ENCODE measurements around the gene ADAT2.

Gene ADAT2

GRCh38 chr6:143490244-143490643 is 39.7 kb upstream of the ADAT2 start:
- H3K9ac ChIP-seq = no peak overlapping the region
- TF ChIP-seq CTCF (conservative IDR thresholded peaks at IDR 0.05; ENCODE audit: low read depth, low read length) = no peak
- H3K4me3 ChIP-seq (IDR thresholded peaks at IDR 0.05; ENCODE audit: insufficient read depth, low read depth, low read length) = no peak overlapping the region
- H2AFZ ChIP-seq (ENCODE audit: low read depth) = no peak overlapping the region
- H3K4me1 ChIP-seq (ENCODE audit: low read depth, poor library complexity, severe bottlenecking) = no peaks in the 10 kb centered on the region
- H3K36me3 ChIP-seq (ENCODE audit: insufficient read depth) = no peaks in the 10 kb centered on the region
- H3K4me2 ChIP-seq = no peak overlapping the region
- no peaks in the 10 kb centered on the region for H4K20me1 ChIP-seq (ENCODE audit: insufficient read depth)
- no peaks in the 10 kb centered on the region for H3K79me2 ChIP-seq (ENCODE audit: insufficient read depth, low read depth)
- H3K27me3 ChIP-seq (ENCODE audit: insufficient read depth, low read depth) = no peaks in the 10 kb centered on the region
- H3K27ac ChIP-seq = no peak overlapping the region

- TF ChIP-seq CTCF (conservative IDR thresholded peaks at IDR 0.05; ENCODE audit: low read depth, low read length) = no peak
- Histone ChIP-seq H3K36me3 (ENCODE audit: insufficient read depth) (no peaks in the 10 kb centered on the region), H3K27me3 (ENCODE audit: insufficient read depth, low read depth) (no peaks in the 10 kb centered on the region), H3K9ac (no peak overlapping the region), H3K4me2 (no peak overlapping the region), H4K20me1 (ENCODE audit: insufficient read depth) (no peaks in the 10 kb centered on the region), H3K27ac (no peak overlapping the region), H3K4me1 (ENCODE audit: low read depth, poor library complexity, severe bottlenecking) (no peaks in the 10 kb centered on the region), H3K79me2 (ENCODE audit: insufficient read depth, low read depth) (no peaks in the 10 kb centered on the region), H3K4me3 (IDR thresholded peaks at IDR 0.05; ENCODE audit: insufficient read depth, low read depth, low read length) (no peak overlapping the region), H2AFZ (ENCODE audit: low read depth) (no peak overlapping the region)
These were observed 36.3 kb upstream of the ADAT2 start for GRCh38 chr6:143486752-143487151.

- Histone ChIP-seq H3K4me3 (IDR thresholded peaks at IDR 0.05; ENCODE audit: insufficient read depth, low read depth, low read length) (no peak overlapping the region), H3K27me3 (ENCODE audit: insufficient read depth, low read depth) (no peaks in the 10 kb centered on the region), H4K20me1 (ENCODE audit: insufficient read depth) (no peaks in the 10 kb centered on the region), H3K9ac (no peak overlapping the region), H3K36me3 (ENCODE audit: insufficient read depth) (no peaks in the 10 kb centered on the region), H3K4me1 (ENCODE audit: low read depth, poor library complexity, severe bottlenecking) (no peaks in the 10 kb centered on the region), H3K4me2 (no peak overlapping the region), H3K27ac (no peak overlapping the region), H3K79me2 (ENCODE audit: insufficient read depth, low read depth) (no peaks in the 10 kb centered on the region), H2AFZ (ENCODE audit: low read depth) (no peak overlapping the region)
- TF ChIP-seq CTCF (conservative IDR thresholded peaks at IDR 0.05; ENCODE audit: low read depth, low read length) = no peak
These were observed 35.5 kb upstream of the ADAT2 start for GRCh38 chr6:143485967-143486366.

- Histone ChIP-seq H3K36me3 (ENCODE audit: insufficient read depth) (no peaks in the 10 kb centered on the region), H3K27me3 (ENCODE audit: insufficient read depth, low read depth) (no peaks in the 10 kb centered on the region), H2AFZ (ENCODE audit: low read depth) (no peak overlapping the region), H3K4me3 (IDR thresholded peaks at IDR 0.05; ENCODE audit: insufficient read depth, low read depth, low read length) (no peak overlapping the region), H3K9ac (no peak overlapping the region), H3K79me2 (ENCODE audit: insufficient read depth, low read depth) (no peaks in the 10 kb centered on the region), H3K4me2 (no peak overlapping the region), H4K20me1 (ENCODE audit: insufficient read depth) (no peaks in the 10 kb centered on the region), H3K4me1 (ENCODE audit: low read depth, poor library complexity, severe bottlenecking) (no peaks in the 10 kb centered on the region), H3K27ac (no peak overlapping the region)
- TF ChIP-seq CTCF (conservative IDR thresholded peaks at IDR 0.05; ENCODE audit: low read depth, low read length) = no peak
These were observed 32.1 kb upstream of the ADAT2 start for GRCh38 chr6:143482593-143482992.
